Kidney (tissue), 14 donors: Measurements from ENCODE around the gene PYM1. TPM values are rescaled to one million over a fixed set of nuclear protein-coding genes. Genes with fewer than 3 reads are reported as not detected.

Experiments
- DNase-seq, 5 donors: peaks; one replicate each; pipeline ENCODE4 v3.0.0-alpha.2; 2013 to 2020
- FAIRE-seq: peaks from 2 replicates; lab custom pipeline; 2012; peaks lifted over from hg19 to GRCh38; lab: Jason Lieb, UNC
- H3K27ac ChIP-seq, 2 donors: one replicate each; pipeline ENCODE4 v1.7.0; 2013; ENCODE audit warnings: low read depth in 2 of 2, low read length in 2 of 2, inconsistent platforms in 1 of 2
- H3K27me3 ChIP-seq: one replicate; pipeline ENCODE4 v1.7.1; 2013; ENCODE audit warnings: low read length, inconsistent platforms; ENCODE audit not compliant: control insufficient read depth, insufficient read depth
- H3K36me3 ChIP-seq, 3 donors: one replicate each; pipeline versions ENCODE4 v1.7.0 to v1.7.1; 2013; ENCODE audit warnings: low read length in 3 of 3, control low read depth in 1 of 3, inconsistent platforms in 1 of 3; ENCODE audit not compliant: insufficient read depth in 3 of 3, control insufficient read depth in 2 of 3
- H3K4me1 ChIP-seq, 3 donors: one replicate each; pipeline versions ENCODE4 v1.7.0 to v1.7.1; 2013; ENCODE audit warnings: low read length in 3 of 3, inconsistent platforms in 1 of 3, low read depth in 1 of 3; ENCODE audit not compliant: control insufficient read depth in 2 of 3, insufficient read depth in 2 of 3
- H3K4me3 ChIP-seq, 3 donors: one replicate each; pipeline versions ENCODE4 v1.7.0 to v1.8.1; 2013; ENCODE audit warnings: low read length in 3 of 3, control low read depth in 1 of 3, inconsistent platforms in 1 of 3
- H3K9ac ChIP-seq, 3 donors: one replicate each; pipeline versions ENCODE4 v1.7.0 to v1.7.1; 2013; ENCODE audit warnings: low read length in 3 of 3, control low read depth in 1 of 3, inconsistent platforms in 1 of 3
- H3K9me3 ChIP-seq, 3 donors: one replicate each; pipeline versions ENCODE4 v1.7.0 to v1.7.1; 2013; ENCODE audit warnings: low read length in 3 of 3, control low read depth in 1 of 3, inconsistent platforms in 1 of 3; ENCODE audit not compliant: control insufficient read depth in 2 of 3, insufficient read depth in 1 of 3
- intact Hi-C: fragments of 100-400 bp; cut with DNase I; formaldehyde crosslinking; loops from one replicate; pipeline ENCODE4 v1.11.1; 2022
- polyA plus RNA-seq: library from polyadenylated mRNA; stranded (reverse); fragments of 350-450 nt; fragmentation: Illumina TruSeq; extraction: RNeasy Lipid Tissue Mini Kit (QIAGEN cat#74804); gene quantifications from one replicate; pipeline ENCODE4 v1.2.3, GENCODE V29; 2014; ENCODE audit warnings: low read depth, low replicate concordance; ENCODE audit not compliant: insufficient read depth
- total RNA-seq: library from RNA; stranded (reverse); fragmentation: NEBNext Ultra II Directional; extraction: Animal tissue kit (Norgen Biotek cat#: 25700); gene quantifications from one replicate; pipeline ENCODE4 v1.2.1, GENCODE V29; 2021
- TF ChIP-seq, protein P1 (sequence below): IDR thresholded peaks from 3 replicates; pipeline ENCODE4 v1.5.1; 2012; ENCODE audit warnings: mild to moderate bottlenecking, moderate library complexity, borderline replicate concordance; ENCODE audit not compliant: insufficient read depth; ENCODE audit errors: extremely low read depth
- donor health status: control.
- donor health status: control.
- donor health status: control.
- donor health status: control.
- donor health status: control.
- donor health status: DM: yes; HTN: yes; CAD: no.
- donor health status: Normal renal cell carcinoma (clear cell type).

Gene PYM1
- total and polyA plus RNA-seq, 2 donors from 2014 or later, result 29.0 to 39.7 TPM

DNA sequence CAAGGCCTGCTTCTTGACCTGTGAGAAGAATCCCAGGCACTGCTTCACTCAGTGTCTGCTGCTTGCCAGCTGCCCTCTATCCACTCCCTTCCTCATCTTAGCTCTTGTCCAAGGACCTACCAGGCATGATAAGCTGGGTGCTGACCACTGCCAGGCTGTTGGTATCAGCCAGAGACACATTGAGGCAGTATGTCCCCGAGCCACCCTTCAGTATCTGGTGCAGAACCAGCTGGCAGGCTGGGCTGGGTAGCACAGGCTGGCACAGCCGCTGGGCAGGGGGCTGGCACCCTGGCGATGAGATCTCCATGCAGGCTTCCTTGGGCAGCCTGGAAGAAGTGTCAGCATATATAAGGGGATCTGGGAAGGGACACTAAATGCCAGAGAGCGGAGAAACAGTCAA, 27.6 kb upstream of the PYM1 start:
- H3K27ac ChIP-seq, result no peak overlapping the region
- FAIRE-seq (no peak), DNase-seq (no peak)
- TF ChIP-seq, protein P1, sequence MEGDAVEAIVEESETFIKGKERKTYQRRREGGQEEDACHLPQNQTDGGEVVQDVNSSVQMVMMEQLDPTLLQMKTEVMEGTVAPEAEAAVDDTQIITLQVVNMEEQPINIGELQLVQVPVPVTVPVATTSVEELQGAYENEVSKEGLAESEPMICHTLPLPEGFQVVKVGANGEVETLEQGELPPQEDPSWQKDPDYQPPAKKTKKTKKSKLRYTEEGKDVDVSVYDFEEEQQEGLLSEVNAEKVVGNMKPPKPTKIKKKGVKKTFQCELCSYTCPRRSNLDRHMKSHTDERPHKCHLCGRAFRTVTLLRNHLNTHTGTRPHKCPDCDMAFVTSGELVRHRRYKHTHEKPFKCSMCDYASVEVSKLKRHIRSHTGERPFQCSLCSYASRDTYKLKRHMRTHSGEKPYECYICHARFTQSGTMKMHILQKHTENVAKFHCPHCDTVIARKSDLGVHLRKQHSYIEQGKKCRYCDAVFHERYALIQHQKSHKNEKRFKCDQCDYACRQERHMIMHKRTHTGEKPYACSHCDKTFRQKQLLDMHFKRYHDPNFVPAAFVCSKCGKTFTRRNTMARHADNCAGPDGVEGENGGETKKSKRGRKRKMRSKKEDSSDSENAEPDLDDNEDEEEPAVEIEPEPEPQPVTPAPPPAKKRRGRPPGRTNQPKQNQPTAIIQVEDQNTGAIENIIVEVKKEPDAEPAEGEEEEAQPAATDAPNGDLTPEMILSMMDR, result no peak
- no peak overlapping the region for H3K4me3 ChIP-seq
- intact Hi-C loops, result no loop called here
- H3K9me3 ChIP-seq, result no peaks in the 10 kb centered on the region
- H3K36me3 ChIP-seq, result no peaks in the 10 kb centered on the region
- H3K9ac ChIP-seq, result no peak overlapping the region
- no peaks in the 10 kb centered on the region for H3K27me3 ChIP-seq
- no peaks in the 10 kb centered on the region for H3K4me1 ChIP-seq

DNA sequence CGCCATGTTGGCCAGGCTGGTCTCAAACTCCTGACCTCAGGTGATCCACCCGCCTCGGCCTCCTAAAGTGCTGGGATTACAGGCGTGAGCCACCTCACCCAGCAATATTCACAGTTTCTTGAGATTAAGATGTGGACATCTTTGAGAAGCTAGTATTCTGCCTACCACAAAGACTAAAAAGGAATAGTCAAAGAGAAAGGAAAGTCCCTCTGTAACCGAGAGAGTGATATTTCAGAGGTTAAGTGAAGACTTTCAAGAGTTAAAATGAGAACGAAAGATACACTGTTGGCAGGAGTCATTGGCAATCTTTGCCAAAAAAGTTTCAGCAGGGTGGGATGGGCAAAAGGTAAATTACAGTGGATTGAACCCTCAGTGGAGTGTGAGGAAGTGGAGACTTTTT, 18.9 kb upstream of the PYM1 start:
- Histone ChIP-seq H3K36me3 (no peaks in the 10 kb centered on the region), H3K9me3 (no peaks in the 10 kb centered on the region), H3K27me3 (no peaks in the 10 kb centered on the region), H3K27ac (no peak overlapping the region), H3K9ac (no peak overlapping the region), H3K4me1 (no peaks in the 10 kb centered on the region), H3K4me3 (no peak overlapping the region)
- intact Hi-C loops, result no loop called here
- TF ChIP-seq, protein P1, result no peak
- DNase-seq (no peak), FAIRE-seq (no peak)

DNA sequence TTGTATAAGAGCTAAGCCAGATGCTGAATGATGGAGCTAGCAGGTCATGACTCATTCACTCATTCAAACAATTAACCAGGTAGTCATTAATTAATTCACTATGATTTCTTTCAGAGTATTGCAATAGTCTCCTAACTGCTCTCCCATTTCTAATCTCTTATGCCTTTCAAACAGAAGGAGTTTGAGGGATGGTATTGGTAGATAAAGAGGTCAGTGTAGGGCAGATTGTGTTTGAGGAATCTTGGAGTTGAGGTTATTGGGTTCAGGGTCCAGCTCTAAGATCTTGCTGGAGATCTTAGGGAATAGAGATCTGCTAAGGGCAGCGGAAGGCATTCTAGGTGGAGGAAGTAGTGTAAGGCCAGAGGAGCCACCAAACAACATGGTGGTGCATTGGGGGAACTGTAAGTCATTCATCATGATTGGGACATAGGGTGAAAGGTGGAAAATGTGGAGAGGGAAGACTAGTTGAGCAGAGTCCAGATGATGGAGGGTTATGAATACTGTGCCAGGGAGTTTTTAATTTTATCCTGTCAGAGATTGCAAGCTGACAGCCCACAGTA, 15.0 kb upstream of the PYM1 start:
- intact Hi-C loops, result no loop called here
- FAIRE-seq (no peak), DNase-seq (no peak)
- H3K27ac ChIP-seq, result no peak overlapping the region
- TF ChIP-seq, protein P1, result no peak
- peaks cover 0 to 7% (median 0%) of the 10 kb centered on the region in 3 donors for H3K4me1 ChIP-seq
- no peaks in the 10 kb centered on the region for H3K27me3 ChIP-seq
- no peak overlapping the region for H3K4me3 ChIP-seq
- no peaks in the 10 kb centered on the region for H3K9me3 ChIP-seq
- H3K9ac ChIP-seq, result no peak overlapping the region
- no peaks in the 10 kb centered on the region for H3K36me3 ChIP-seq

DNA sequence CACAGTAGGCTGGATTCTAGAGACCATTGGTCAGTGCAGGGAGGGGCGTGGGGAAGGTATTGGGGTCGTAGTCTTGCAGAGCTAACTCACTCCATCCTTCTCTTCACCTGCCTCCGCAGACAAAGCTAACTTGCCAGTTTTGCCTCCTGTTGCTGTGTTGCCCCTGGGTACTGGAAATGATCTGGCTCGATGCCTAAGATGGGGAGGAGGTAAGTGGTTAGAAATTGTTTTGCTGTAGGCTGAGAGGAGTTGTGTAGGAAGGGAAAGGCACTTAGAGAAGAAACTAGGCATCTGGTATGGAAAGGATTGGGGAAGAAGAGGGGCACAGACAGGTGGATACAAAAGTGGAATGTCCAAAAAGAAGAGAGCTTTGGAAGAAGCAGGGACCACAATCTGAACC, 14.4 kb upstream of the PYM1 start:
- H3K4me1 ChIP-seq, result peaks cover 0 to 7% (median 0%) of the 10 kb centered on the region in 3 donors
- no peak for FAIRE-seq
- intact Hi-C loops, result no loop called here
- H3K9me3 ChIP-seq, result no peaks in the 10 kb centered on the region
- H3K27ac ChIP-seq, result no peak overlapping the region
- no peaks in the 10 kb centered on the region for H3K36me3 ChIP-seq
- no peak for DNase-seq
- TF ChIP-seq, protein P1, result no peak
- no peaks in the 10 kb centered on the region for H3K27me3 ChIP-seq
- no peak overlapping the region for H3K9ac ChIP-seq
- no peak overlapping the region for H3K4me3 ChIP-seq
